ENCODE results near the gene NACAD.

DNA sequence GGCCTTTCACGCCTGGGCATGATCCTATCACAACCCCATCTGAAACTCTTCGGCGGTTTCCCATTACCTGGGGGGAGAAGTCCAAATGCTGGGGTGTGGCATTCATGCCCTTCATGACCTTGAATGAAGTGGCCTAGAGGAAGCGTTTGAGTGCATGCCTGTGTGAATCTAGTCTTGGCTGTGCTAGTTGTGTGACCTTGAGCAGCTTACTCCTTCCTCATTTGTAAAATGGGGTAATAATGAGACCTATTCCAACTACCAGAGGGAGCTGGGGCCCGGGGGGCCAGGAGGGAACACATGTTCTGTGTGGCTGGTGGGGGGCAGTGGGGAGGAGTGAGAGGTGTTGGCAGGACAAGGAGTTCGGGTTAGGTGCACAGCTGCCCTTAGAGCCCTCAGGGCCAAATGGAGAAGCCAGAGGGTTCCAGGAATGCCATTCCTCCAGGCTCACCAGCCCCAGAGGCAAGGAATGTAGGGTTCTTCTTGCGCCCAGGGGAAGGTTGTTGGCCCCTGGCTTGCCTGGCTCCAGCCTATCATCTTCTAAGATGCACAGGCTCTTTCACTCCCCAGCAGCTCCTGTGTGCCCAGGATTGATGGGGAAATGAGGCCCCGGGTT, 44.0 kb upstream of the NACAD start:
- no peak for TF ChIP-seq CTCF (IDR thresholded peaks at IDR 0.05; ENCODE audit: borderline replicate concordance, extremely low read depth, low read length, poor library complexity, severe bottlenecking)
- TF ChIP-seq EZH2 (IDR thresholded peaks at IDR 0.05; ENCODE audit: borderline replicate concordance, low read depth, low read length, severe bottlenecking) = no peak
